ENCODE data around the gene ZFAND3.

DNA sequence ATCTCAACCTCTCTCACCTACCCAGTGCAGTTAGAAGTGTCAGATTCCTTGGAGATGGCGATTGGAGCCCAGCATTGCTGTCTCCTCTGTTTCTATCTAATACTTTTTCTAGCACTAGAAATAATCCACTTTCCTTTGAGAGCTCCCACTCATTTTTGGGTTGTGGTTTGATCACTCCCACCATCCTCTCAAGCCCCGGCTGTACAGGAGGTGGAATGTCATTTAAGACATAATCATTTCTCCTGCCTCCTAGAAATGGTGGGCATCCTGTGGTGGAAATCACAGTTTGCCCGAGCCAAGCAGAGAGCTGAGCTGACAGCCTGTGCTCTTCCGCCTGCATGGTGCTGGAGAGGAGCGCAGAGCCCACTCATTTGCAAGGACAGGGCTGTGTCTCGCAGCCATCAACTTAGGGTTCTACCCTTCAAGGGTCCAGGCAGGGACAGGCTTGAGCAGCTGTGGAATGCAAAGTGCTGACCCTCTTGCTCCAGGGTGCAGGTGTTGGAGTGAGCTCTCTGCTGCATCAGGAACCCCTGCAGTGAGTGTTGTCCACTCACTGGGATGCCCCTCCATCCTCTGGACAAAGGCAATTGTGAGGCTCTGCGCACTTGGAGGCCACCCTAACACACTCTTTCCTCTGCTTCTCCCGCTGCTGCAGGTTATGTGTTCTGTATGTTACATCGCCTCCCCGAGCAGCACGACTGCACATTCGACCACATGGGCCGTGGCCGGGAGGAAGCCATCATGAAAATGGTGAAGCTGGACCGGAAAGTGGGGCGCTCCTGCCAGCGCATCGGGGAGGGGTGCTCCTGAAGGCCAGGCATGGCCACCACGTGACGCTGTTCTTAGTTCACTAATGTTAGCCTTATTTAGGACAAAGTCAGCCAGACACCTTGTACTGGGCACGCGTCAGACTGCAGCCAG, 332.3 kb downstream of the ZFAND3 start:
- no peak for TF ChIP-seq POLR2A (IDR thresholded peaks at IDR 0.05; ENCODE audit: low read length)
- no peak for TF ChIP-seq GATA1 (IDR thresholded peaks at IDR 0.05; ENCODE audit: low read depth, low read length)

All from erythroblast (primary cell).